Caco-2 (cell line): ENCODE results near the gene NKD1. TPM values are rescaled to one million over a fixed set of nuclear protein-coding genes. Genes with fewer than 3 reads are reported as not detected.

Experiments used
- BruUV-seq: library from RNA; stranded (reverse); fragments of 400-500 nt; replicated peaks from 2 replicates; lab custom pipeline; 2021; lab: Mats Ljungman, UMichigan
- CTCF ChIA-PET: fragments of 300-600 bp; sonication (Branson Sonifier 250); formaldehyde crosslinking; loops from one replicate; lab custom pipeline; 2022; ENCODE audit warnings: antibody characterized with exemption; lab: Charles Lee
- POLR2A ChIA-PET: fragments of 300-600 bp; sonication (Branson Sonifier 250); formaldehyde crosslinking; loops from one replicate; lab custom pipeline; 2022; ENCODE audit warnings: antibody characterized with exemption; lab: Charles Lee
- DNase-seq, 2 experiments: peaks; one replicate each; pipeline versions ENCODE4 v3.0.0 to v3.0.0-alpha.2; 2020 to 2022
- H3K27me3 ChIP-seq: replicated peaks from 2 replicates; pipeline ENCODE4 v1.6.0; 2011; ENCODE audit warnings: low read length; ENCODE audit not compliant: control insufficient read depth, insufficient read depth
- H3K36me3 ChIP-seq: 2 replicates; pipeline ENCODE4 v1.5.1; 2011; ENCODE audit warnings: low read length; ENCODE audit not compliant: control insufficient read depth, insufficient read depth
- H3K4me1 ChIP-seq: fragments of 250-450 bp; sonication (Bioruptor Pico); 2 replicates; pipeline ENCODE4 v1.5.1; 2020; ENCODE audit warnings: mild to moderate bottlenecking
- H3K4me3 ChIP-seq: 2 replicates; pipeline ENCODE4 v1.5.1; 2011; ENCODE audit warnings: low read depth, mild to moderate bottlenecking, control low read depth, low read length
- H3K9me3 ChIP-seq: fragments of 250-450 bp; sonication (Bioruptor Pico); 2 replicates; pipeline ENCODE4 v1.5.1; 2020; ENCODE audit warnings: mild to moderate bottlenecking, moderate library complexity
- H3K27ac Mint-ChIP-seq: one replicate; pipeline ENCODE4 v1.8.0; 2022; ENCODE audit warnings: mixed read lengths; ENCODE audit not compliant: unreplicated experiment
- H3K27me3 Mint-ChIP-seq: one replicate; pipeline ENCODE4 v1.8.0; 2022; ENCODE audit warnings: mixed read lengths; ENCODE audit not compliant: insufficient read depth, unreplicated experiment
- H3K36me3 Mint-ChIP-seq: one replicate; pipeline ENCODE4 v1.8.0; 2022; ENCODE audit warnings: mild to moderate bottlenecking, mixed read lengths; ENCODE audit not compliant: insufficient read depth, unreplicated experiment
- H3K4me1 Mint-ChIP-seq: one replicate; pipeline ENCODE4 v1.8.0; 2022; ENCODE audit warnings: low read depth, mixed read lengths; ENCODE audit not compliant: unreplicated experiment
- H3K4me3 Mint-ChIP-seq: one replicate; pipeline ENCODE4 v1.8.0; 2022; ENCODE audit warnings: mild to moderate bottlenecking, moderate library complexity, mixed read lengths; ENCODE audit not compliant: unreplicated experiment
- H3K9me3 Mint-ChIP-seq: one replicate; pipeline ENCODE4 v1.8.0; 2022; ENCODE audit warnings: mixed read lengths; ENCODE audit not compliant: unreplicated experiment
- intact Hi-C: fragments of 100-400 bp; cut with micrococcal nuclease; formaldehyde crosslinking; loops from one replicate; pipeline ENCODE4 v1.10.0; 2022; ENCODE audit not compliant: unreplicated experiment
- total RNA-seq: library from RNA; stranded (reverse); gene quantifications from 2 replicates; pipeline ENCODE4 v1.2.3, GENCODE V29; 2022
- TF ChIP-seq, protein P1 (sequence below), 2 experiments: fragments of 200-600 bp in 1 of 2; IDR thresholded peaks; 1 replicate in 1 of 2; 2 replicates in 1 of 2; pipeline versions ENCODE4 v1.5.1 to v1.8.0; 2011 to 2022; ENCODE audit warnings: antibody characterized with exemption in 1 of 2, control low read depth in 1 of 2, inconsistent platforms in 1 of 2, low read depth in 1 of 2, low read length in 1 of 2, mild to moderate bottlenecking in 1 of 2, moderate library complexity in 1 of 2; ENCODE audit not compliant: insufficient read depth in 1 of 2, severe bottlenecking in 1 of 2, unreplicated experiment in 1 of 2

NKD1 gene
- total RNA-seq, 1 experiment from 2014 or later: 54.9 TPM

DNA sequence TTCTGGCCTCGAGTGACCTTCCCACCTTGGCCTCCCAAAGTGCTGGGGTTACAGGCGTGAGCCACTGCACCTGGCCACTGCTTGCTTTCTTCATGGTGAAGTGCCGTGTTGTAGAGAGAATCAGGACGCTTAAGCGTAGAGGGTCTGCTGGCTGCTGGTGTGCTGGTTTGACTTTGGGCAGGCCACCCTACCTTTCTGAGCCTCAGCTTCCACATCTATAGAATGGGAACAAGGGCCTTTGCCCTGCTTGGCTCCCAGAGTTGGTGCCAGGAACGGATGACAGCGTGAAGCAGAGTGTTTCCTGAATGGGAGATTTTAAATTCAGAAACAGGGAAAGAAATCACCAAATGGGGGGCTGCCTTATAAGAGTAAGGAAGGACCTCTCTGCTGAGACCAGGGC lies 60.9 kb downstream of the NKD1 start:
- no peak overlapping the region for H3K4me3 Mint-ChIP-seq
- H3K9me3 ChIP-seq: no peaks in the 10 kb centered on the region
- CTCF ChIA-PET: no interaction called here
- TF ChIP-seq, protein P1, sequence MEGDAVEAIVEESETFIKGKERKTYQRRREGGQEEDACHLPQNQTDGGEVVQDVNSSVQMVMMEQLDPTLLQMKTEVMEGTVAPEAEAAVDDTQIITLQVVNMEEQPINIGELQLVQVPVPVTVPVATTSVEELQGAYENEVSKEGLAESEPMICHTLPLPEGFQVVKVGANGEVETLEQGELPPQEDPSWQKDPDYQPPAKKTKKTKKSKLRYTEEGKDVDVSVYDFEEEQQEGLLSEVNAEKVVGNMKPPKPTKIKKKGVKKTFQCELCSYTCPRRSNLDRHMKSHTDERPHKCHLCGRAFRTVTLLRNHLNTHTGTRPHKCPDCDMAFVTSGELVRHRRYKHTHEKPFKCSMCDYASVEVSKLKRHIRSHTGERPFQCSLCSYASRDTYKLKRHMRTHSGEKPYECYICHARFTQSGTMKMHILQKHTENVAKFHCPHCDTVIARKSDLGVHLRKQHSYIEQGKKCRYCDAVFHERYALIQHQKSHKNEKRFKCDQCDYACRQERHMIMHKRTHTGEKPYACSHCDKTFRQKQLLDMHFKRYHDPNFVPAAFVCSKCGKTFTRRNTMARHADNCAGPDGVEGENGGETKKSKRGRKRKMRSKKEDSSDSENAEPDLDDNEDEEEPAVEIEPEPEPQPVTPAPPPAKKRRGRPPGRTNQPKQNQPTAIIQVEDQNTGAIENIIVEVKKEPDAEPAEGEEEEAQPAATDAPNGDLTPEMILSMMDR (IDR thresholded peaks at IDR 0.05; ENCODE audit: insufficient read depth in 1 of 2, low read depth in 1 of 2, low read length in 1 of 2, severe bottlenecking in 1 of 2, unreplicated experiment in 1 of 2): no peak
- H3K27me3 ChIP-seq: no peaks in the 10 kb centered on the region
- DNase-seq: no peak
- intact Hi-C loops: no loop called here
- no peaks in the 10 kb centered on the region for H3K27me3 Mint-ChIP-seq
- no peaks in the 10 kb centered on the region for H3K9me3 Mint-ChIP-seq
- POLR2A ChIA-PET: no interaction called here
- no peaks in the 10 kb centered on the region for H3K4me1 Mint-ChIP-seq
- no peak overlapping the region for H3K27ac Mint-ChIP-seq
- peaks cover 14% of the 10 kb centered on the region for H3K36me3 Mint-ChIP-seq
- BruUV-seq: no TSS peak
- peaks cover 8% of the 10 kb centered on the region; the same call in 1 of the 2 replicates for H3K4me1 ChIP-seq
- H3K36me3 ChIP-seq: no peaks in the 10 kb centered on the region
- no peak overlapping the region for H3K4me3 ChIP-seq

DNA sequence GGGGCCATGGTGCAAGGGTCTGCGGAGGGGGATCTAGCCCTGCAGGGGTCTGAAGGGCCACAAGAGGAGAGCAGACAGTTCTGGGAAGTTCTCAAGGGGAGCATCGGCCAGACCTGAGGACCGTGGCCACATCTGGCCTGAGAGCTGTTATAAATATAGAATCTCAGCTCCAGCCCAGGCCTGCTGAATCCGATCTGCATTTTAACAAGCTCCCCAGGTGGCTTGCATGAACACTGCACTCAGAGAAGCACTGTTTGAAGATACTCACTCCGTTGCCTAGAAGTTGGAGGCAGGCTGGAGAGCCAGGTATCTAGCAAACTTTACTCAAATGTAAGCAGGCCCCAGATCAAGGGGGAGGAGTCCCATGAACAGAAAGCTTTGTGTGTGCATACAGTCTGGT lies 61.3 kb downstream of the NKD1 start:
- ChIA-PET POLR2A (no interaction called here), CTCF (no interaction called here)
- DNase-seq: no peak
- no peaks in the 10 kb centered on the region for H3K4me1 Mint-ChIP-seq
- H3K4me3 ChIP-seq: no peak overlapping the region
- H3K9me3 ChIP-seq: no peaks in the 10 kb centered on the region
- no peaks in the 10 kb centered on the region for H3K27me3 Mint-ChIP-seq
- H3K27ac Mint-ChIP-seq: no peak overlapping the region
- no peaks in the 10 kb centered on the region for H3K27me3 ChIP-seq
- intact Hi-C loops: no loop called here
- H3K4me1 ChIP-seq: peaks cover 8% of the 10 kb centered on the region; the same call in 1 of the 2 replicates
- BruUV-seq: no TSS peak
- H3K36me3 ChIP-seq: no peaks in the 10 kb centered on the region
- no peak overlapping the region for H3K4me3 Mint-ChIP-seq
- TF ChIP-seq, protein P1 (IDR thresholded peaks at IDR 0.05; ENCODE audit: insufficient read depth in 1 of 2, low read depth in 1 of 2, low read length in 1 of 2, severe bottlenecking in 1 of 2, unreplicated experiment in 1 of 2): no peak
- peaks cover 17% of the 10 kb centered on the region for H3K36me3 Mint-ChIP-seq
- no peaks in the 10 kb centered on the region for H3K9me3 Mint-ChIP-seq

DNA sequence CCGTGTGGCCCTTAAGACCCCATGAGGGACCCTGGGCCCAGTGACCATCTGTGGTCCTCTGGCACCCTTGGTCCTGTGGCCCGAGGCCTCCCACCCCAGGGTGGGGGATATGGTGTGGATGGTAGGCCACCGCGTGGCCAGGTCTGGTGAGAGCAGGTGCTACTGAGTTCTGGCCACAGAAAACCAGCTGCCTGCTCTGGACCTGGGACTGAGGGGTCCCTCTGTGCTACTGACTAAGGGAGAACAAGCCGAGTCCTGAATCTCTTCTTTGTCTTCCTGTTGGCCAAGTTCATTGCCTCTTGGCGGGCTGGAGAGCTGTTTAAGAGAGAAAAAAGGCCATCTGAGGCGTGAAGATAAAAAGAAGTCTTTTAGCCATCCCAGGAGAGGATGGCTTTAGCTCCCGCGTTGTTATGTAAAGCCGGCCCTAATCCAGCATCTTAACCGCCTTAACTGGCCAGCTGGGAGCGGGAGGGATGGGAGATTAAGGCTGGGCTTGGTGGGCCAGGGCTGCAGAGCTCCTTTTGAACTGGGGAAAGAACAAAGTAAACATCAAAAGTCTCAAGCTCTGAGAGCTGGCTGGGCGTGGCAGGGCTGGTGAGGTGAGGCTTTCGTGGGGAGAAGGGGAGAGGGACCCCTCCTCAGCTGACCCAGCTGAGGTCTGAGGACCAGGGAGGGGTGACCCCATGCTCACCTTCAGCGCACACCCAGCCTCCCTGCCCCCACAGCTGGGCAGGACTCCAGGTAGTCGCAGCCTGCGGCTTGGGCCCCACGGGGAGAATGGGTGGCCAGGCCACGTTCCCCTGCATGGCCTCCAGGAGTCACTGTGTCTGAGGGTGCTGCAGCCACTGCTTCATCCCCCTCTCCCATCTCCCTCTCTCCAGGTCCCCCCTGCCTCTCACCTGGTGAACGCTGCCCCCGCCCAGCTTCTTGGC lies 62.4 kb downstream of the NKD1 start:
- no peaks in the 10 kb centered on the region for H3K9me3 ChIP-seq
- Mint-ChIP-seq H3K4me3 (no peak overlapping the region), H3K36me3 (peaks cover 27% of the 10 kb centered on the region), H3K9me3 (no peaks in the 10 kb centered on the region), H3K27ac (peak overlapping the region; percentile 7), H3K27me3 (no peaks in the 10 kb centered on the region), H3K4me1 (no peaks in the 10 kb centered on the region)
- no peaks in the 10 kb centered on the region for H3K27me3 ChIP-seq
- no peaks in the 10 kb centered on the region for H3K36me3 ChIP-seq
- TF ChIP-seq, protein P1 (IDR thresholded peaks at IDR 0.05; ENCODE audit: insufficient read depth in 1 of 2, low read depth in 1 of 2, low read length in 1 of 2, severe bottlenecking in 1 of 2, unreplicated experiment in 1 of 2): peak in 1 of 2 experiments; percentile 13
- no peak overlapping the region for H3K4me3 ChIP-seq
- no peak for DNase-seq
- ChIA-PET CTCF (interaction anchor here (1.3 to 1.9 kb wide), 3 partner anchors 55 to 236 kb away, joined by 4 to 7 read pairs (median 4); no protein-coding TSS in a partner anchor), POLR2A (no interaction called here)
- BruUV-seq: no TSS peak
- peaks cover 8% of the 10 kb centered on the region; the same call in 1 of the 2 replicates for H3K4me1 ChIP-seq
- intact Hi-C loops: no loop called here
